Nephron (organoid): Measurements from ENCODE around the gene ROBO3.

Experiments
- H3K27ac Mint-ChIP-seq, 3 experiments: 2 replicates each; pipeline ENCODE4 v1.8.0; 2020; ENCODE audit warnings: mixed read lengths in 3 of 3, mild to moderate bottlenecking in 2 of 3, moderate library complexity in 1 of 3
- H3K27me3 Mint-ChIP-seq: 2 replicates; pipeline ENCODE4 v1.8.0; 2021; ENCODE audit warnings: low read depth, mild to moderate bottlenecking, moderate library complexity, mixed read lengths
- H3K36me3 Mint-ChIP-seq: 2 replicates; pipeline ENCODE4 v1.8.0; 2020; ENCODE audit warnings: low read depth, mixed read lengths
- H3K4me1 Mint-ChIP-seq: 2 replicates; pipeline ENCODE4 v1.8.0; 2020; ENCODE audit warnings: mixed read lengths
- H3K4me3 Mint-ChIP-seq, 3 experiments: 2 replicates each; pipeline ENCODE4 v1.8.0; 2020; ENCODE audit warnings: mild to moderate bottlenecking in 3 of 3, mixed read lengths in 3 of 3, moderate library complexity in 2 of 3
- H3K9me3 Mint-ChIP-seq: 2 replicates; pipeline ENCODE4 v1.8.0; 2020; ENCODE audit warnings: mixed read lengths
- TF ChIP-seq, protein P1 (sequence below), 3 experiments: fragments of 200-600 bp; sonication (generic); IDR thresholded peaks; one replicate each; pipeline ENCODE4 v1.5.0; 2021; ENCODE audit warnings: antibody characterized with exemption in 3 of 3; ENCODE audit not compliant: unreplicated experiment in 3 of 3

Gene ROBO3

DNA sequence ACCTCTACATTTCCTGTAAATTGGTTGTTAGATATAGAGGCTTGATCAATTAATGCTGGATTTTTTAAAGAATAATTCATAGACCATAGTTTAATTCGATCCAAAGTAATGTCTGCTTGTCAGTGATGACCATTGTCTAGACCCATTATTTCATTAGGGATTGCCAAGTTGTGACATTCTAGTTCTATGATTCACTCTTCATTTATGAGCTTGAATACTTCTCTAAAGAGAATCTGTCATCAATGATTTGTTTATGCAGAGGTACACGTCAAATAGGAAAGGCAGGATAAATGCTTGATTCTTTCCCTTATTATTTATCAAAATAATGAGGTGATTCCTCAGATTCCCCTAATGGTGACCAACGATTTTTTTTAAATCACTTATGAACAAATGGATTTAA, 24.0 kb upstream of the ROBO3 start:
- H3K27ac Mint-ChIP-seq, result no peak overlapping the region
- TF ChIP-seq, protein P1, sequence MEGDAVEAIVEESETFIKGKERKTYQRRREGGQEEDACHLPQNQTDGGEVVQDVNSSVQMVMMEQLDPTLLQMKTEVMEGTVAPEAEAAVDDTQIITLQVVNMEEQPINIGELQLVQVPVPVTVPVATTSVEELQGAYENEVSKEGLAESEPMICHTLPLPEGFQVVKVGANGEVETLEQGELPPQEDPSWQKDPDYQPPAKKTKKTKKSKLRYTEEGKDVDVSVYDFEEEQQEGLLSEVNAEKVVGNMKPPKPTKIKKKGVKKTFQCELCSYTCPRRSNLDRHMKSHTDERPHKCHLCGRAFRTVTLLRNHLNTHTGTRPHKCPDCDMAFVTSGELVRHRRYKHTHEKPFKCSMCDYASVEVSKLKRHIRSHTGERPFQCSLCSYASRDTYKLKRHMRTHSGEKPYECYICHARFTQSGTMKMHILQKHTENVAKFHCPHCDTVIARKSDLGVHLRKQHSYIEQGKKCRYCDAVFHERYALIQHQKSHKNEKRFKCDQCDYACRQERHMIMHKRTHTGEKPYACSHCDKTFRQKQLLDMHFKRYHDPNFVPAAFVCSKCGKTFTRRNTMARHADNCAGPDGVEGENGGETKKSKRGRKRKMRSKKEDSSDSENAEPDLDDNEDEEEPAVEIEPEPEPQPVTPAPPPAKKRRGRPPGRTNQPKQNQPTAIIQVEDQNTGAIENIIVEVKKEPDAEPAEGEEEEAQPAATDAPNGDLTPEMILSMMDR (IDR thresholded peaks at IDR 0.05; ENCODE audit: unreplicated experiment in 3 of 3), result no peak
- peaks cover 18% of the 10 kb centered on the region for H3K27me3 Mint-ChIP-seq
- H3K9me3 Mint-ChIP-seq, result peaks cover 7% of the 10 kb centered on the region
- H3K36me3 Mint-ChIP-seq, result no peaks in the 10 kb centered on the region
- H3K4me1 Mint-ChIP-seq, result peaks cover 39% of the 10 kb centered on the region
- peak overlapping the region in 2 of 3 experiments; percentile 48 to 56 for H3K4me3 Mint-ChIP-seq

- Mint-ChIP-seq H3K27me3 (peaks cover 18% of the 10 kb centered on the region), H3K4me3 (peak overlapping the region in 2 of 3 experiments; percentile 5 to 29), H3K4me1 (peaks cover 37% of the 10 kb centered on the region), H3K9me3 (peaks cover 7% of the 10 kb centered on the region), H3K27ac (peak overlapping the region in 1 of 3 experiments; percentile 4), H3K36me3 (no peaks in the 10 kb centered on the region)
- TF ChIP-seq, protein P1 (IDR thresholded peaks at IDR 0.05; ENCODE audit: unreplicated experiment in 3 of 3), result no peak
Observed at GRCh38 chr11:124841840-124842239, 23.4 kb upstream of the ROBO3 start.

DNA sequence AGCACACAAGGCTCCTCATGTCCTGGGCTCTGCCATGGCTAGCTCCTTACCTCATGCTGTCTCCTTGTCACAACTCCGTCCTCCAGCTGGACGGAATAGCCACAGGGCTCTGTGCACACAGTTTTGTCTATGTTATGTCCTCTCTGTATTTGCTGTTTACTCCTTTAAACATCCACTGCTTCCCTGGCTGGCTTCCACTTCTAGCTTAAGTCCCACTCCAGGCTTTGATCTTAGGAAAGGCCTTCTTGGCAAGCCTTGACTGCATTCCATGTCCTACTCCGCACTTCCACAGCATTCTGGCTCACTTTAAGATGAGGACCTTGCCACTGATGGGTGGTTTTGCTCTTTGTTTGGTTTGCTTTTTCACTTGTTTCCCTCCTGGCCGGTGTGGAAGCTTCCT, 22.9 kb upstream of the ROBO3 start:
- peaks cover 18% of the 10 kb centered on the region for H3K27me3 Mint-ChIP-seq
- no peaks in the 10 kb centered on the region for H3K36me3 Mint-ChIP-seq
- TF ChIP-seq, protein P1 (IDR thresholded peaks at IDR 0.05; ENCODE audit: unreplicated experiment in 3 of 3), result no peak
- peak overlapping the region in 2 of 3 experiments; percentile 17 to 29 for H3K4me3 Mint-ChIP-seq
- H3K4me1 Mint-ChIP-seq, result peaks cover 32% of the 10 kb centered on the region
- peak overlapping the region in 1 of 3 experiments; percentile 4 for H3K27ac Mint-ChIP-seq
- peaks cover 7% of the 10 kb centered on the region for H3K9me3 Mint-ChIP-seq

DNA sequence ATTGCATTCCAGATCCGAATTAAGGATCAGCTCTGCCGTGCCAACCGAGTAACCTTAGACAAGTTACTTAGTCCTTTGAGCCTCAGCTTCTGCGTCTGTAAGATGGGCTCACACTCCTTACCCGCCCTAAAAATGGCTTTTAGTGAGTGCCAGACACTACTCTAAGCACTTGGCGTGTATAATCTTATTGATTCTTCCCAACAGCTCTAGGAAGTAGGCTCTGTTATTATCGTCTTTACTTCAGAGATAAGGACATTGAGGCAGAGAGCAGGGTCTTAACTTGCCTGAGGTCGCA, 21.7 kb upstream of the ROBO3 start:
- no peaks in the 10 kb centered on the region for H3K36me3 Mint-ChIP-seq
- H3K27me3 Mint-ChIP-seq, result peaks cover 6% of the 10 kb centered on the region
- TF ChIP-seq, protein P1 (IDR thresholded peaks at IDR 0.05; ENCODE audit: unreplicated experiment in 3 of 3), result no peak
- H3K4me1 Mint-ChIP-seq, result peaks cover 23% of the 10 kb centered on the region
- peaks cover 10% of the 10 kb centered on the region for H3K9me3 Mint-ChIP-seq
- peak overlapping the region; percentile 57 to 62 (median 60) for H3K4me3 Mint-ChIP-seq
- H3K27ac Mint-ChIP-seq, result no peak overlapping the region

GRCh38 chr11:124844664-124845079, 20.6 kb upstream of the ROBO3 start:
- TF ChIP-seq, protein P1 (IDR thresholded peaks at IDR 0.05; ENCODE audit: unreplicated experiment in 3 of 3), result no peak
- Mint-ChIP-seq H3K4me3 (no peak overlapping the region), H3K27me3 (no peaks in the 10 kb centered on the region), H3K27ac (no peak overlapping the region), H3K9me3 (peaks cover 10% of the 10 kb centered on the region), H3K36me3 (no peaks in the 10 kb centered on the region), H3K4me1 (peaks cover 19% of the 10 kb centered on the region)

DNA sequence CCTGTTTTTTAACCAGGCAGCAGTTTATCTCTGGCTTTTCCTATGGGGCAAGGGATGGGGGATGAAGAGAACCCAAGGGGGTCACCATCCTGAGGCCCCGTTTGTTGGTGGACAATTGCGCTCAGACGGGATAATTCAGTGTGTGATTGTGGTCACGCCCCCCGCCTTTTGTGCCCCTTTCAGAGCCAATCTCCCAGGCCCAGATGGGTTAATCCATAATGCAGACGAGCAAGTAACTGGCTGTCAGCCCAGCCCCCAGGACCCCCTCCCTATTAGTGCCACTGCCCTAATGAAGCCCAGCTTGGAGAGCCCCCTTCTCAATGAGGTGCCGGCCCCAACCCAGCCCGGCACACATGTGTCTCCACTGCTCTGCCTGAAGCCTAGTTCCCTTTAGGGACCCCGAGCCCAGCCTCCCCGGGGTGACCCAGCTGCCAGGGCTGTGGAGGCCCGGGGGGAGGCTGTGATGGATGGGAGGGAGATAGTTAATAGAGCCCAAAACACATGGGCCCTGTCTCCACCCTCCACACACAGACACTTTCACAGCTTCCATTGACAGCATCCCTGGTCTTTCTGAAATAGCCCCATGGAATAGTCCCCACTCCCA, 19.1 kb upstream of the ROBO3 start:
- peaks cover 19% of the 10 kb centered on the region for H3K9me3 Mint-ChIP-seq
- no peaks in the 10 kb centered on the region for H3K36me3 Mint-ChIP-seq
- TF ChIP-seq, protein P1 (IDR thresholded peaks at IDR 0.05; ENCODE audit: unreplicated experiment in 3 of 3), result no peak
- no peaks in the 10 kb centered on the region for H3K27me3 Mint-ChIP-seq
- H3K4me3 Mint-ChIP-seq, result no peak overlapping the region
- no peak overlapping the region for H3K27ac Mint-ChIP-seq
- H3K4me1 Mint-ChIP-seq, result peaks cover 13% of the 10 kb centered on the region
